HEK293T (cell line): ENCODE measurements around the gene CAPN15.

Experiments used
- ARNT ChIP-seq: fragments of 450-650 bp; IDR thresholded peaks from 2 replicates; pipeline ENCODE4 v1.6.1; 2017; ENCODE audit warnings: mild to moderate bottlenecking
- BHLHE40 ChIP-seq: fragments of 450-650 bp; IDR thresholded peaks from 2 replicates; pipeline ENCODE4 v1.6.1; 2016; ENCODE audit warnings: mild to moderate bottlenecking, moderate library complexity, borderline replicate concordance
- CTBP1 ChIP-seq: fragments of 450-650 bp; IDR thresholded peaks from 2 replicates; pipeline ENCODE4 v1.6.1; 2016; ENCODE audit warnings: borderline replicate concordance
- ELF4 ChIP-seq: fragments of 450-650 bp; IDR thresholded peaks from 2 replicates; pipeline ENCODE4 v1.6.1; 2017; ENCODE audit warnings: antibody characterized with exemption
- FOXA1 ChIP-seq: fragments of 450-650 bp; IDR thresholded peaks from 2 replicates; pipeline ENCODE4 v1.6.1; 2016; ENCODE audit warnings: mild to moderate bottlenecking
- FOXK2 ChIP-seq: fragments of 450-650 bp; IDR thresholded peaks from 2 replicates; pipeline ENCODE4 v1.6.1; 2016; ENCODE audit warnings: mild to moderate bottlenecking
- FOXM1 ChIP-seq: fragments of 450-650 bp; IDR thresholded peaks from 2 replicates; pipeline ENCODE4 v1.6.1; 2017; ENCODE audit warnings: mild to moderate bottlenecking, borderline replicate concordance
- HDGF ChIP-seq: fragments of 450-650 bp; IDR thresholded peaks from 2 replicates; pipeline ENCODE4 v1.6.1; 2017; ENCODE audit warnings: antibody characterized with exemption, borderline replicate concordance
- L3MBTL2 ChIP-seq: fragments of 450-650 bp; conservative IDR thresholded peaks from 2 replicates; pipeline ENCODE4 v1.6.1; 2016; ENCODE audit warnings: mild to moderate bottlenecking
- NFRKB ChIP-seq: fragments of 450-650 bp; IDR thresholded peaks from 2 replicates; pipeline ENCODE4 v1.6.1; 2016; ENCODE audit warnings: mild to moderate bottlenecking, moderate library complexity
- SP1 ChIP-seq: fragments of 450-650 bp; IDR thresholded peaks from 2 replicates; pipeline ENCODE4 v1.6.1; 2017
- SUZ12 ChIP-seq: fragments of 450-650 bp; IDR thresholded peaks from 2 replicates; pipeline ENCODE4 v1.6.1; 2016; ENCODE audit warnings: mild to moderate bottlenecking
- TARDBP ChIP-seq: fragments of 450-650 bp; IDR thresholded peaks from 2 replicates; pipeline ENCODE4 v1.6.1; 2016
- ZNF384 ChIP-seq: fragments of 450-650 bp; IDR thresholded peaks from 2 replicates; pipeline ENCODE4 v1.6.1; 2016

- TF ChIP-seq BHLHE40 (no peak), FOXM1 (no peak), SP1 (no peak), SUZ12 (no peak), HDGF (no peak), ARNT (no peak), FOXK2 (no peak), ELF4 (no peak), TARDBP (no peak), ZNF384 (no peak), NFRKB (no peak), L3MBTL2 (no peak), FOXA1 (no peak), CTBP1 (no peak)
Measured at GRCh38 chr16:588639-588888, 61.1 kb downstream of the CAPN15 start.
